ENCODE results near the gene SNRK.

The SNRK gene

DNA sequence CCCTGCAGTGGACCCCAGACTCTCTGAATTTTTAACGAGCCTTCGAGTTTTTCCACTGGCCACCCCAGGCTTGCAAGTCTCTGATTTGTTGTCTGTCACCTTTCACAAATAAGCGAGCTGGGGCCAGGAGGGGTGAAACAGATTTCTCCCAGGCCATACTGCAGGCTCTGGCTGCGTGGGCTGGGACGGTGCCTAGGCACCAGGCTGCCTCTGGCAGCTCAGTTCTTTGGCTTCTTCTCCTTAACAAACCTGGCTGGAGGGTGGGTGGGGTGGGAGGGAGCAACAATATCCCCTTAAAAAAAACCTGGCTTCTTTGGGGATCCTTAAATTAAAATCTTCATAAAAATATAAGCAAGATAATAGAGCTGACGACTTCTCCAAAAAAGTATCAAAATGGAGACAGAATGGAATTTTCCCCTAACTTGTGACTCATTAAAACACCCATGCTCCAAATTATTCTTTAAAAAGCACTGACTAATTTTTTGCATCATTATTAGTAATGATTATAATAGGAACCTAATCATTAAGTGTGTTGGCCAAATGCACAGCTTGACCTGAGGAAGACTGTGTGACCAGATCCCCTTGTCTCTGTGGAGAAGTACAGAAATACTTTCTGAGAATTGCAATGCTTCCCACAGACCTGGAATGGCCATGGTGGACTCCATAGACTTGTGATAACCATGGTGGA, 84.1 kb downstream of the SNRK start:
- in situ Hi-C loops (cut with HindIII; ENCODE audit: low sequenced_read_pairs) = no loop called here

DNA sequence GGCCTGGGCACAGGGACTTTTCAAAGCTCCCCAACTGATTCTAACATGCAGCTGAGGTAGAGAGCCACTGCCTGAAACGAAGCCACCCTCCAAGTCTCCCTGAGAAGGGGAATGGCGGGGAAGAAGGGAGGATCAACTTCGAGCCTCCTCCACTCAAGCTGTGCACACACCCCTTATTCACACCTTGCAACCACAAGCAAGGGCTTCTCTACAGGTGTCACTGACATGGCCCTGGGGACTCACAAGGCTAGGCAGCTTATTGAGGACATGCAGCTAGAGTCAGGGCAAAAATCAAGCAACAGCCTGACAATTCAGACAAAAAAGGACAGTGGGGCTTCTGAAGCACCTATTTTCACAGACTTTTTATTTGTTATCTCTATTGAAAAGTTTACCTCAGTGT, 85.2 kb downstream of the SNRK start:
- in situ Hi-C loops (cut with HindIII; ENCODE audit: low sequenced_read_pairs) = no loop called here

DNA sequence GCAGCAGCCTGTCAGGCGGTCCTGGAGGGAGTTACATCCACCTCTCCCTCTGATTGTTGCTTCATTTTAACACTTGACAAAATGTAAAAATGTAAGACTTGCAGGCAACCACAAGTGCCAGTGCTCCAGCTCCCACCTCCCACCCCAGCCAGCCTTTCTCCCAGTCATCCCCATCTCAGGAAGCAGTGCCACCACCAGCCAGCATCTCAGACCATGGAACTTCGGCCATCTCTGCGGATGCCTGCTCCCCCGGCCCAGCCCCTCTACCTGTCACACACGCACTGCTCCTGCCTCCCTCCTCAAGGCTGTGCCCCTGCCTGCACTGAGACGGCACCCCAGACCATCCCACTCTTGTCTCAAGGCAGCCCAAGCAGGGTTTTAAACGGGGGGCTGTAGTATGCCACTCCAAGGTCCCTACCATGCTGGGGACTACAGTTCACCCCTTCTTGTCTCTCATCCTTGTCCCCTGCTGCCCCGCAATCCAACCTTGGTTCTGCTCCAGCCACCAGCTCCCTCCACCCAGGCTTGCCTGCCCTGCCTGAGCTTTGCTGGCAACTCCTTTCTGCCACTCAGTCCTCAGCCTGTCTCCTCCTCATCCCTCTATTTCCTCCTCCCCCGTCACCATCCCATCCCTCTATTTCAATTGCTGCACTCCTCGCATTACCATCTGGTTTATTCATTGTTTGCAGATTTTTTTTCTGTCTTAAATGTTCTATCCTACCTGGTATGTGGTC, 85.8 kb downstream of the SNRK start:
- in situ Hi-C loops (cut with HindIII; ENCODE audit: low sequenced_read_pairs) = no loop called here

DNA sequence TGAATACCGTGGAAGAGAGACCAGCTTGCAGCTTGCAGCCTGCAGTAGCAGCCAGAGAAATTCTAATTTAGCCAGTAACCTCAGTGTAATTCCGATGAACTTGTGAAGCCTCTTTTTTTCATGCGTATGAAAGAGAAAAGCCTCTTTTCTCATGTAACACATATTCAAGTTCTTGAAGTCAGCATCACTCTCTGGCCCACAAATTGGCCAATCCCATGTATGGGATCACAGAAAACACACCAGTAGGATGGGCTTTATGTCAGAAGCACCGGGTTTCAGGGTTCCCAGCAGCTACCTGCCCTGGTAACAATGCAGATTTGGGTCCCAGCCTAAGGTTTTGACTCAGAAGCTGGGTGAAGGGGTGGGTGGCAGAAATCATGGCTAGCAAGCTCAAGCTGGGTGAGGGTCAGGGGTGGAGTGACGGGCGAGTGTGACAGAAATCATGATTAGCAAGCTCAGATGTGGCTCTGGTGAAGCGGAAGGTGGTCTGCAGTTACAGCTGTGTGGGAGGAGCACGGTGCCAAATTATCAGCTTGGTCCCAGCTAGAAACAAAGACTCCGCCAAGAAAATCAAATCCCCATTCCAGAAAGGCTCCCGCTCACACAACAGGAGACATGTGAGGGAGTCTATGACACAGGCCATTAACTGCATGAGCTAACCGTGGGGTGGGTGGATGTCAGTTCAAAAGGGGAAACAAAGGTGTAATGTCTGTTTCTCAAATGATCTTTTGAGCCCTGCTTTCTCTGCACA, 86.6 kb downstream of the SNRK start:
- in situ Hi-C loops (cut with HindIII; ENCODE audit: low sequenced_read_pairs) = no loop called here

DNA sequence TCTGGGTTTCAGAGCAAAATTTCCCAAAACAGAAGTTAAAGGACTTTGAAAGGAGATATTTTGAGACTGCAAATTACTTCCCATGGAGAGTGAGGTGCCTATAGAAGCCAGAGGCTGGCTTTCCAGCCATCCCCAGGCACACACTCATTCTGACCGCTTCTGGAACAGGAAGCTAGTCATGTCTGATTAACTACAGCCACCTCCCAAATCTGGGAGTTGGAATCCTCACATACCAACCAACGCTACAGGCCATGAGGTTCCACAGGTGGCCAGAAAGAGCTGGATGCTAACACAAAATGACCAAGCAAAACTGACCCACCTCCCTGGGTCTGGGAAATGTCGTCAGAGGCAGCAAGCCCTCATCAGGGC, 87.2 kb downstream of the SNRK start:
- in situ Hi-C loops (cut with HindIII; ENCODE audit: low sequenced_read_pairs) = no loop called here

DNA sequence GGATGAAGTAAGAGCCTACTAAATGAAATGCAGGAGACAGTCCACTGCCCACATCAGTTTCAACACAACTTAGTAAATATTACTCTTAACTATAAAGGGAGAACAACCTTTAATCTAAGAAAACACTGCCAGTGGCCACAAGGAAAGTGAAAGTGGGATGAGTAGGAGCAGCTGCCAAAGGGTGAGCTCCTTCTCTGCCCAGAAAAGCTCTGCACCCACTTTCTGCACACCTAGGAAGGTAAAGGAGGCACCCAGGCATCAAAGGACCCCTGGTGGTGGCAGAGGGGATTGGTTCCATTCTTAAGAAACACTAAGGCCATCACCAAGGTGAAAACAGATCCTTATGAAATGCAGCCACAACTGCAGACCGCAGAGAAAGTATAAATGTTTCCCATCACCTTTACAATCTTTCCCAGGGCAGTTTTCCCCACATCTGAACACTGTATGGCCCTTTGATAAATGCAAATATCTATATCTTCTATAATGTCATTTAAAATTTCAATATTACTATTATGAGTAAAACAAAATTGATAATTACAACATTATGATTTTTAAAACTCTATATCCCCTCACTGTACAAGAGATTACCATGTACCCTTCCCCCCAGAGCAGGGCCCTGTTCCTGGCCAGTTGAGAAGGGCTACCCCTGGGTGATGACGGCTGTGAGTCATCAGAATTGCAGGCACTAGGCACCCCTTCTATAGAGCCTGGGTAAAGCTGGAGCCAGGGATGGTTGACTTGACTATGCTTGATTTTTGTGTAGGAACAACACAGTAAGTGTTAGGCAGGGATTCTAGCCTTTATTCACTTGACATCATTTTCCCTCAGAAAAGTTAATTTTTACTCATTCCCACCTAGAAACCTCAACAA, 92.0 kb downstream of the SNRK start:
- in situ Hi-C loops (cut with HindIII; ENCODE audit: low sequenced_read_pairs) = no loop called here

DNA sequence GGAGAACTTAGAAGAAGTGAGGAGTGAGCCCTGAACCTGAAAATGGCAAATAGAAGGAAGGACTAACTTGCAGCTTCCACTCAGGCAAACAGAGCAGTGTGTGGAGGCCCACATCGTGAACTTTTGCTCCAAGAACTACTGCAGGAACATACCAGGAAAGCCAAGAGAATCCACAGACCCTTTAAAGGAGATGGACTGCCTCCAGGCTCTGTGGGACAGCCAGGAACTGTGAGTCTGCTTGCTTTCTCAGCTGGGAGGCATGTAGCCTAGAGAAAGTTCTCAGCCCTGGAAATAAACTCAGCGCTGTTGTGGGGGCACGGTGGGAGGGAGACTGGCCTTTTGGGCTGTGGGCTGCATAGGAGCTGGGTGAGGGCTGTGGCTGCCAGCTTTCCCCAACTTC, 93.0 kb downstream of the SNRK start:
- in situ Hi-C loops (cut with HindIII; ENCODE audit: low sequenced_read_pairs) = no loop called here

DNA sequence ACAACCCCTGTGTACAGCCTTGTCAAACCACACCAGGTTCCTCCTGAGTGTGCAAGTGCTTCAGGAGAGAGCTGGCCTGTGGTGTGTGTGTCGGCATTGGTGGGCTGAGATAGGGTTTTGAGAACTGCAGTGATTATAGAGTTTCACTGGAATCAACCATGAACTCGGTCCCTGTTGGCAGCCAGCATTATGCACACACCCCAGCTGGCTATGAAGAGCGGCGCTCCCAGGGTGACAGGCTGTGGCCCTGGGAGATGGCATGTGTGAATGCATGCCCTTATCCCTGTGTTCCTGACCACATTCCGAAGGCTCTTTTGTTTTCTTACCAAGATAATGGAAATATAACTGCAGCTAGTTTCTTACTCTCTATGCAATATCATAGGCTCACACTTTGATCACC, 101.8 kb downstream of the SNRK start:
- in situ Hi-C loops (cut with HindIII; ENCODE audit: low sequenced_read_pairs) = no loop called here

DNA sequence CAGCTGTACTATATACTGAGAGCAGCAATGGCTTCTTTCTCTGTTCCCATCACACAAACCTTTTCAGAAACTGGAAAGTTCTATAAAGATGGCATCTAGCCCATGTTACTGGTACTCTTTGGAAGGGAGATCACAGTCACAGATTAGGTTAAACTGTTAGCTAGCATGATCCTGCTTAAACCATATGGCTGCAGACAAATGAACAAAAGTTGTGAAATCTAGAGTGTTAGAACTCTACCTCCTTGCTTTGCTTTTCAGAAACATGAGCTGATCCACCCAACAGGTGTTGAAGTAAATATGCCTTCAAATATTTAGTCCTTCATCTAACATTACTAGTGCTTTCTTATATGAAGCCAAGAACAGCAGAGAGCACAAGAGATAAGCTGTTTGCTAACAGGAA, 102.6 kb downstream of the SNRK start:
- in situ Hi-C loops (cut with HindIII; ENCODE audit: low sequenced_read_pairs) = no loop called here

DNA sequence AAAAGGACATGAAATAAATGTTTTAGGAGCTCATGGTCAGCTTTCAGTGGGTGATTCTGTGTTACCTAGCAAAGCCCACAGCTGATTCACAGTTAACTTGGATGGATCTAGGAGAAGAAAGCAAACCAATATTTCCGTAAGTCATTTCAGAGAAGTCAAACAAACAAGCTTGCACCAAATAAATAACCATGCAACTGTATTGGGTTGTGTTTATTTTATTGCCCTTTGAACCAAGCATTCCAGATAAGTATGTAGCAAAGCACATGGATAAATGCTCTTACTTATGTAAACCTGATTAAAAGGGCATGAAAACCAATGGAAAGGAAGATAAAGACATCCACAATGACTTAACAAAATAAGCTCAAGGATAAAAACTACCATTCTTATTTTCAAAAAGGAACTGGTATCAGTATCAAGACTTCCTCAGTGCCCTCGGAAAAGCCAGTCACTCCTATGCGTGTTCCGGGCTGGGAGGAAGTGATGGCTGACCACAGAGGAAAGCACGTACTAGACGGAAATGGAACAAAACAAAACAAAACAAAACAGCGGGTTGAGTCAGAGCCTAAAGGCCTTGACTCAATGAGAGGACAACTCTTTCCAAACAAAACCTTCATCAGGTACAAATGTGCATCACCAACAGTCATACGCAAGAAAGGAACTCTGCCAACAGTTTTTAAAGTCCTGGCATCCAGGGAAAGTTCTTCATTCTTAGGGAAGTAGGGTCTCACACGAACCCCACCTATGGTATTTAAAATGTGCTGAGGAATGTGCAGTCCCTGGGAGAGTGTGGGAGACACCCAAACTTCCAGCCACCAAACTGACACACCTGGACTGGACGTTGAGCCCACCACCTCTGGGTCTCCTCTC, 103.3 kb downstream of the SNRK start:
- in situ Hi-C loops (cut with HindIII; ENCODE audit: low sequenced_read_pairs) = no loop called here

DNA sequence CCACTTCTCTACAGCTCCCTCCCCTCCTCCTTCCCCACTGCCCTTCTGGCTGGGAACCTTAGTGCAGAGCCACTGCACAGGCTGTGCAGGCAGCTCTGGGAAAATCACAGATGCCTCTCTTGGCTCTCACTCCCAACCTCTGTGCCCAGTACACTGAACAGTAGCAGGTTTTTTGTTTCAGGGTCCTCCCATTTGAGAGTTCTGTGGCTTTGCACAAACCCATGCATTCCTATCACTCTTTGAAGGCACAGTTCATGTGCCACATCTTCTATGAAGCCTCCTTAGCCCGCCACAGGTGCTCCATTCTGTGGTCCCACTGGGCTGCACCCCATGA, 103.9 kb downstream of the SNRK start:
- in situ Hi-C loops (cut with HindIII; ENCODE audit: low sequenced_read_pairs) = no loop called here

DNA sequence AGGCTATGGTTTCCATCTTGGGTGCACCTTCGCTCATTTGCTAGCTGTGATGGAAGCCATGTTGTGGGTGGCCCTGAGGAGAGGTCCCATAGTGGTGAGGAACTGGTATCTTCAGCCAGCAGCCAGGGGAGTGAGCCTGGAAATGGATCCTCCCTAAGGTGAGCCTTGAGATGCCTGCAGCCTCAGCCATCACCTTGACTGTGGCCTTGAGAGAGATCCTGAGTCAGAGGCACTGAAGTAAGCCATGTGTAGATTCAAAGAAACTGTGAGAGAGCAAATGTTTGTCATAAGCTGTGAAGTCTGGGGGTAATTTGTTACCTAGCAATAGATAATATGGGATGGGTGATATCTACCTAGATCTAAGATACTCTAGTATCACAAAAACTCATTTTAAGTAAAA, 105.3 kb downstream of the SNRK start:
- in situ Hi-C loops (cut with HindIII; ENCODE audit: low sequenced_read_pairs) = no loop called here

DNA sequence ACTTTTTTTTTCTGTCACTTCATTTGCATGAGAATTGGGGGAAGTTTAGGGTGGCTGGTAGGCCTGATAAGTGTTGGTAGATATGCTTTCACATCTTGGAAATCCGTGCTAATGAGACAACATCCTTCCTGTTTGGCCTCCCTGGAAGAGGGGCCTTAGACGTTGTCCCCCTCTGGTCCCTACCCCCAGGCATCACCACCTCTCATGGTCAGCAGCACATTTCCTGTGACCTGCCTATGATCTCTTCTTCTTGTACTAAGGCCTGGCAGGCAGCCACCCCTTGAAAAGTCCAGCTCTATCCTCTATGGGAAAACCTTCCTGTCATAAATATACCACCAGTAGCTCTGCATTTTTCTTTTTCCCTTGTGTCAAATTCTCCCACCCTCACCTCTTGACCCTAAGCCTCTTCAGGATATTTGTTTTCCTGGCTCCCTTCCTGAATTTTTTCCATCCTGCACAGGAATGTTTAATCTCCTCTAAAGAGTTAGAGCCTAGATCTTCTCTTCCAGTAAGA, 107.8 kb downstream of the SNRK start:
- in situ Hi-C loops (cut with HindIII; ENCODE audit: low sequenced_read_pairs) = no loop called here

DNA sequence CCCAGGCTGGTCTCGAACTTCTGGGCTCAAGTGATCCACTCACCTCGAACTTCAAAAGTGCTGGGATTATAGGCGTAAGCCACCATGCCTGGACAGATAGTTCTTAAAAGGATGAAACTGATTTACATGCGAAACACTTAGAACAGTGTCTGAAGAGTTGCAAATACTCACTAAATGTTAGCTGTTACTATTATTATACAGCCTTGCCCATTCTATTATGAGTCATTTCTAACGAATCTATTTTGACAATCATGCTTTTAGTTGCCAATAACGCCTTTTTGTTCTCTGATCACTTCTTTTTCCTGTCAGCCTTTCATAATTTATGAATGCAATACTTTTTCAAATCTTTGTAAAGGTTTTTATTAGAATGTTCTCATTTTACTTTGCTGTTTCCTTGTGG, 112.7 kb downstream of the SNRK start:
- in situ Hi-C loops (cut with HindIII; ENCODE audit: low sequenced_read_pairs) = no loop called here

DNA sequence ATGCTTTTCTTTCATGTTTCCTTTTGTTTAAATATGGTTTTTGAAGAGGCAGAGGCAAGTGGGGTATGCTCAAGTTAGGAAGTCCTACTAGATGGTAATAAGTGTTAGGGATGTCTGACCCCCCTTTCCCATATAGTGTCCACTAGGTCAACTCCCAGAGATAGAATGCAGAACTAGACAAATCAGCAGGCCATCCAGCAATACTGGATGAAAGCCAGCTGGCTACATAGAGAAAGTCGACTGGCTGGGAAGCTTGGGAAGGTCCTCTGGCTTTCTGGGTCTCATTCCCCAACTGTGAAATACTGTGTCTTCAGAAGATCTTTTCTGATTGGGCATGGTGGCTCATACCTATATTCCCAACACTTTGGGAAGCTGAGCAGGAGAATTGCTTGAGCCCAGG, 113.8 kb downstream of the SNRK start:
- in situ Hi-C loops (cut with HindIII; ENCODE audit: low sequenced_read_pairs) = no loop called here

Measured in DLD1 (cell line).